HG03571 (cell line): Measurements from ENCODE around the gene STAT2.
"Not testable (repeated sequence)": the region's sequence is repeated elsewhere in the genome, so short reads cannot be mapped to it uniquely, and the experiment has no call there.

Experiments
- ATAC-seq: cut with Tn5 transposase; IDR thresholded peaks from one replicate; pipeline ENCODE4 v1.9.1; 2021; ENCODE audit not compliant: unreplicated experiment

Gene STAT2

DNA sequence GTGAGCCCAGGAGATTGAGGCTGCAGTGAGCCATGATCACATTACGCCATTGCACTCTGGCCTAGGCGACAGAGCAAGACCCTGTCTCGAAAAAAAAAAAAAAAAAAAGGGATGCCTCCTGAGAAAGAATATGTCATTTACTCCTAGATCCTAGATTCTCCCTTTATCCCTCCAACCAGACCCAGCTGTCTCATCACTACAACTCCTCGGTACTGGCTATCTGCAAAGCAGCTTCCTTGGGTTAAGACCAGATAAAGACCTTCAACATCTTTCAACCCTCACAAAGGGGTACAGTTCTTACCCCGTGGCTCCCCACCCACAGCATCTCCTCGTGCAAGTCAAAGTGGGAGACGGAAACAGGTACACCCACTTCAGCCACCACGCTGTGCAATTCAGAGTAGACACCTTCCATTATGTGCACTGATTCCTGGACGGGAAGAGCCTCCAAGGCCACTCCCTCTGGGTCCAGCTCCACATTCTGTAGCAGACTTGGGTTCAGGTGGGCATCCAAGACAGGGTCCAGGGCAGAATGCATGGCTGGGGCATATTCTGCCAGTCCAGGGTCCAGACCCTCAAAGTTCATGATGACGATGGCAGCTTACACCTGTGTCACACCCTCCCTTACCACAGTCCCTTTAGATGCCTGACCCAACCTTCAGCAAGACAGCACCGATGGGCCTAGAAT is 27.3 kb downstream of the STAT2 start:
- ATAC-seq: no peak

DNA sequence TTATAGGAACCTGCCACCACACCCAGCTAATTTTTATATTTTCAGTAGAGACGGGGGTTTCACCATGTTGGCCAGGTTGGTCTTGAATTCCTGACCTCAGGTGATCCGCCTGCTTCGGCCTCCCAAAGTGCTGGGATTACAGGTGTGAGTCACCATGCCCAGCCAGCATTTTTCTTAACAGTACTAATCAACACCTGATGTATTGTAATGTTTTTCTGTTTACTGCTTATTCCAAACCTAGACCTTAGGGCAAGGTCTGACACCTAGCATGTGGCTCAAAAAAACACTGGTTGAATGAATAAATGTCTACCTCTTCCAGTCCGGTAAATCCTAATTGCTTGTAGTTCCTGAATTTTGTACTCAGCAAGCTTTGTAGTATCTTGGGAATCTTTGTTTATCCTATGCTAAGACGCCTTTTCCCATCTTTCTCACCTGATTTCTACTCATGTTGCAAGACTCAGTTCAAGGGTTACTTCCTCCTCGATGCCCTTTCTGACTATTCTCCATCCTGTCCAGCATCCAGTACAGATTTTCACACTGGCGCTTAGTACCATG is 28.9 kb downstream of the STAT2 start:
- no peak for ATAC-seq

DNA sequence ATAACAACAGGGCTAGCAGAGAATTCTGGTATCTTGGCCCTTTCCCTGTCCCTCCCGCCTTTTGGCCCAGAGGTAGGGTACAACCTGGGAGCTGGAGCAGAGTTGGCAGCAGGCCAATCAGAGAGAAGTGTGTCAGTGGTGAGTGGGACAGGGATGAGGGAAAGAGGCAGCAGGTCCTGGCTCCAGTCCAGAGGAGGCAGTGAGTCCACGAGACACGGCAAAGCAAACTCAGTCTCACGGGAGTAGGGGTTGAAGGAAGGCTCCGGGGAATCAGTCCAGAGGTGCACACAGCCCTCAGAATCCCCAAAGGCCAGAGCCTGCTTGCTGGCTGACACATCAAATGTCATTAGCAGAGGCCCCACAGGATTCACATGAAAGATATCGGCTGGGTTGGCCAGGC is 33.4 kb downstream of the STAT2 start:
- ATAC-seq: no peak

DNA sequence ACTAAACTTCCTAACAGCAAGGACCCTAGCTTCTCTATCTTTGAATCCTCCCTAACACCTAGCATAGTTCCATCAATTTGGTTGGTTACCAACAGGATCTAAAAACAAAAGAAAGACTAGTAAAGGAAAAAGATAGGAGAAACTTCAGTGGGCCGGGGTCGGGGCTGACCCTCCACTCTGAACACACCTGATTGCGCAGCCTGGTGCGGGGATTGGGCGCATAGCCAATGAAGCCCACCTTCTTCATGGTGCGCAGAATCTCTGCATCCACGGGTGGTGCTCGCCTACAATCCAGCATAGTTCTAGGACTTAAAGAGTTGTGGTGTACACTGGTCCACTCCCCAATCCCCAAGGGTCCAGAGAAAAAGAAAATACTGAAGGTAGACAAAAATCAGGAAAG is 33.8 kb downstream of the STAT2 start:
- no peak for ATAC-seq

DNA sequence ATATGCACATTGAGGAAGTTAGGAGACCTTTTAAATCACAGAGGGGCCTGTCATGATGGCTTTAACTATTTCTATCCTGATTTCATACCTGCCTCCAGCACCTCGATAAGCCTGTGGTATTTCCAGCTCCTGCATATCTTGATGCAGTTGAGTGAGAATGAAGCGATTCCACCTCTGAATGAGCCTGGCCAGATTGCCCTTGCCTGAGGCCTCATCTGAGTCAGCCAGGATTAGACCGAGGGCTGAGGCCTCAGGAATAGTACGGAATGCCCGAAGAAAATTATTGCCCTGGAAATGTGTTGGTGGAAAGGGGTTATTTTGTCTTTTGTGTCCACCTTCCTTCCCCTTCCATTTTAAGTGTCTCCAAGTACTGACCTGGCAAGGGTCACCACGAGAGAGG is 35.7 kb downstream of the STAT2 start:
- ATAC-seq: no peak

DNA sequence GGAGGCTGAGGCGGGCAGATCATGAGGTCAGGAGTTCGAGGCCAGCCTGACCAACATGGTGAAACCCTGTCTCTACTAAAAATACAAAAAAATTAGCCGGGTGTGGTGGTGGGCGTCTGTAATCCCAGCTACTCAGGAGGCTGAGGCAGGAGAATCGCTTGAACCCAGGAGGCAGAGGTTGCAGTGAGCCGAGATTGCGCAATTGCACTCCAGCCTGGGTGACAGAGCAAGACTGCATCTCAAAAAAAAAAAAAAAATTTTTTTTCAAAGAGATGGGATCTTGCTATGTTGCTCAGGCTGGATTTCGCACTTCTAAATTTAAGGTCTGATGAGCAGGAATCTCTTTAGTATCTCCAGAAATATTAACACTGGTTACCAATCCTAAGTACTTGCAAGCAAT is 38.3 kb downstream of the STAT2 start:
- ATAC-seq: not testable (repeated sequence)

DNA sequence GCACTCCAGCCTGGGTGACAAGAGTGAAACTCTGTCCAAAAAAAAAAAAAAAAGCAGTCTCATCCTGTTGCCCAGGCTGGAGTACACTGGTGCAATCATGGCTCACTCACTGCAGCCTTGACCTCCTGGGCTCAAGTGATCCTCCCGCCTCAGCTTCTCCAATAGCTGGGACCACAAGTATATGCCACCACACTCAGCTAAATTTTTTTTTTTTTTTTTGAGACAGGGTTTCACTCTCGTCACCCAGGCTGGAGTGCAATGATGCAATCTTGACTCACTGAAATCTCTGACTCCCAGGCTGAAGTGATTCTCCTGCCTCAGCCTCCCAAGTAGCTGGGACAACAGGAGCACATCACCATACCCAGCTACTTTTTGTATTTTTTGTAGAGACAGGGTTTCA is 38.9 kb downstream of the STAT2 start:
- no peak for ATAC-seq

DNA sequence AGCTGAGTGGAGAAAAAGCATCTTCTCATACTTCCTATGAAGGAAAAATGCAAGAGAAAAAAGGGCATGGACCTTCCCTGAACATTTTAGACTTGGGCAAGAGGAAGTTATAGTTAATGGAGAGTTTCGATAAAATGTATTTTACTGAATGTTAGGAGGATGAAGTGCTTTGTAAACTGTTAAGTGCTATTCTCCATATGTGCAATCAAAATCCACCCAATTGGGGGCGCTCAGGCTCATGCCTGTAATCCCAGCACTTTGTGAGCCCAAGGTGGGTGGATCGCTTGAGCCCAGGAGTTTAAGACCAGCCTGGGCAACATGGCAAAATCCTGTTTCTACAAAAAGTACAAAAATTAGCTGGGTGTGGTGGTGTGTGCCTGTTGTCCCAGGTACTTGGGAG is 42.2 kb downstream of the STAT2 start:
- ATAC-seq: no peak

DNA sequence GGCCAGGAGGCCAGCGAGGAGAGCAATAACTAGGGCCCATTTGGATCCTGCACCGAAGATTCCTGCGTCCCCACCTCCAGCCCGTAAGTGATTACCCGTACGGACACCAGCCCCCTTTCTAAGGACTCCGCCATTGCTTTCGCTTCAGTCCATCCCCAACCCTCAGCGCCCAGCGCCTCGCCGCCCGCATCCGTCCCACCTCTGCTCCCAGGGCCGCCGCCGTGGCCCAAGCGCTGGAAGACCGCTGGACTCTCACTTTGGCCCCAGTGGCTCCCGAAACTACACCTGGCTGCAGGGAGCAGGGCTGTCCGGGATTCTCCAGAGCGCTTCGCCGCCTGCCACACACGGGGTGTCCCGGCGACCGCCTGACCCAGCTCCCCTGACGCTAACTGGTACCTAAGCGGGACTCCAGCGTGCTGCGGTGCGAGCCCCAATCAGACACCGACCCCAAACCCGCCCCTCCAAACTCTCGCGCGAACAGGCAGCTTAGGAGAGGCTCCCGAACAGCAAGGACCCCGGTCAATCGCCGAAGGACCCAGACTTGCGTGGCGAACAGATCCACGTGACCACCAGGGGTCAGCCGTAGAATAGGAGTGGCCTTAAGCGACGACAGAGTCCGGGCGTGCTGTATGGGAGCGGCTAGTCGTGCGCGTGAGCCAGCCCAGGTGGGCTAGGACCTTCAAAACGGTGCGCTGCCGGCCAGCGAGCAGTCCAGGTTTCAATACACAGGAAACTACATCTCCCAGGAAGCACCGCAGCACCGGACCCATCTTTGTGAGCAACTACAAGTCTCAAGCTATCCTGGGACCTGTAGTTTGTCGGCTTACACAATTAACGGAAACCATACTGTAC is 44.1 kb downstream of the STAT2 start, which contains the start of gene CNPY2:
TSS of gene CNPY2 (minus strand) at position 367 of the 852 bp plus-strand sequence. CDS start 771 bp downstream, outside the sequence.
- ATAC-seq: peak; percentile 80

DNA sequence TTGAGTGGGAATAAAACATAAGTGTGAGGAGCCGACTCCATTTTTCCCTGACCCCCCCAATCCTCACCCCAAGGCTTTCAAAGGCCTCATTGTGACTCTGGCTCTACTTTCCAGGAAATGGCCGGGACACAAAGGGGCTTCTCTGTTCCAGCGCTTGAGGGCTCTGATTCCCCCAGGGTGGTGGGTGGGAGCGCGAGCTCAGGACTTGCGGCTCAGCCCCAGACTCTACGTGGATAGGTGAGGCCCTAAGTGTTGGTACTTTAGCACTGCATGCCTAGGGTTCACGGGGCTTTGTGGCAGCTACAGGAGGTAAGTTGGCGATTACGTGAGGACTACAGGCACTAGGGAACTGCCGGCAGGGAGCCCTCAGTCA is 44.7 kb downstream of the STAT2 start:
- no peak for ATAC-seq

DNA sequence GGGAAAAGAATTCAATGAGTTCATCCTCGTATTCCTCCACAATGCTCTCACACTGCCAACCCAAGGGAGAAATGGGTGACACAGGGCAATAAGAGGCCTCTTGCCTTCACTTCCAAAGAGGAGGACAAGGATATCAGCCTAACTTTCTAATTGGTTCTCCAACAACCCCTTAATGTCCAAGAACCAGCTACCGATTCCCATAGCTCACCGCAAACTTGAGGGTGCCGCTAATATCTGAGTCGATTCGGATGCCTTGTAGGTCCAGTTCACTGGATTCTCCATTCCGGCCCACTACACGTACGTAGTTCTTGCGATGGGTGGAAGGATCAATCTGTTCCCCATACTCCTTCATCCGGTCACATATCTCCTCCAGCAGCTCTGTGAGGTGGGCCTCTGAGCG is 48.9 kb downstream of the STAT2 start:
- no peak for ATAC-seq

DNA sequence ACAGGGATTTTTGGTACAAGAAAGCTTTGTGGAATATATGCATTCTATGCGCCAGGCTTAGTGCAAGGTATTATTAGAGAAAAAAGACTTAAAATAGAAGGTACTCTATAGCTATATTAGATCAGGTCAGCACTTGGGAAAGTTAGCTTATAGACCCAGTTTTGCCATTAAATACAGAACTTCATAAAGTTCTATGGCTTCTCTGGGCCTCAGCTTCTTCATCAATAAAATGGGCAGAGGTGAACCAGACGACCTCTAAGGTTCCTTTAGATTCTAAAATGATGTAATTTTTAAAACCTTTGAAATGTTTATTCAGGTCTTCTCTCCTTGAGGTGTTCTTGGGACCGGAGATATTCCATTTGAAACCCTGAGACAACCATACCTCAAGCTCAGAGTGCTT is 51.2 kb downstream of the STAT2 start:
- no peak for ATAC-seq

DNA sequence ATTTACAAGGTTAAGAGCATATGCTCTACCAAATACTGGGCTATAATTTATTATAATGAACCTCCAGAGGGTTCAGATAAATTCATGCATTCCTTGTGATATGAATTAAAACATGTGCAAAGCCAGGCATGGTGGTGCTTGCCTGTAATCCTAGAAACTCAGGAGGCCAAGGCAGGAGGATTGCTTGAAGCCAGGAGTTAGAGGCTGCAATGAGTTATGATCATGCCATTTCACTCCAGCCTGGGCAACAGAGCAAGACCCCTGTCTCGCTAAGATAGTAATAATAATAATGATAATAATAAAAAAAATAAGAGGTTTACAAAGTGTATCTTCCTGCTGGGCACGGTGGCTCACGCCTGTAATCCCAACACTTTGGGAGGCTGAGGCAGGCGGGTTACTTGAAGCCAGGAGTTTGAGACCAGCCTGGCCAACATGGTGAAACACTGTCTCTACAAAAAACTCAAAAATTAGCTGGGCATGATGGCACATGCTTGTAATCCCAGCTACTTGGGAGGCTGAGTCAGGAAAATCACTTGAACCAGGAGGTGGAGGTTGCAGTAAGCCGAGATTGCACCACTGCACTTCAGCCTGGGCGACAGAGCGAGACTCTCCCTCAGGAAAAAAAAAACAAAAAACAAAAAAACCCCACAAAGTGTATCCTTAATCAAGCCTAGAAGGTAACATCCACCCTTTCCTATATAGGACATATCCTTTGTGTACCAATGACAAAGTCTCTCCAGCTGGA is 52.5 kb downstream of the STAT2 start:
- no peak for ATAC-seq

DNA sequence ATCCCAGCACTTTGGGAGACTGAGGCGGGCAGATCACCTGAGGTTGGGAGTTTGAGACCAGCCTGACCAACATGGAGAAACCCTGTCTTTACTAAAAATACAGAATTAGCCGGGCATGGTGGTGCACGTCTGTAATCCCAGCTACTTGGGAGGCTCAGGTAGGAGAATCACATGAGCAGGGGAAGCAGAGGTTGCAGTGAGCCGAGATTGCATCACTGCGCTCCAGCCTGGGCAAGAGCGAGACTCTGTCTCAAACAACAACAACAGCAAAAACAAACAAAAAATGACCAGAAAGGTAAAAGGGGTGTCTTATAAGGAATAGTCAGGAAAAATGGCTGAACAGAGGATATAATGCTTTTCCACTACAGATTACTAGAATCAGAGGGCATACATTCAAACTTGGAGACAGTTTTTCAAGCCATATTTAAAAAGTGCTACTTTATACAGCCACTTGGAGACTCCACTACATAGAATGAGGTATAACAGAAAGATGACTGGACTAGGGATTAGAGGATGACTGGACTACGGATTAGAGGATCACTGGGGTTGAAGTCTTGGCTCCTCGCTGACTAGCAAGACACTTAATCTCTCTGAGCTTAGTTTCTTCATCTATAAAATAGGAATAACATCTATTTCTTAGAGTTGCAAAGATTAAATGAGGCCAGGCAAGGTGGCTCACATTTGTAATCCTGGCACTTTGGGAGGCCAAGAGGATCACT is 54.9 kb downstream of the STAT2 start:
- ATAC-seq: no peak

DNA sequence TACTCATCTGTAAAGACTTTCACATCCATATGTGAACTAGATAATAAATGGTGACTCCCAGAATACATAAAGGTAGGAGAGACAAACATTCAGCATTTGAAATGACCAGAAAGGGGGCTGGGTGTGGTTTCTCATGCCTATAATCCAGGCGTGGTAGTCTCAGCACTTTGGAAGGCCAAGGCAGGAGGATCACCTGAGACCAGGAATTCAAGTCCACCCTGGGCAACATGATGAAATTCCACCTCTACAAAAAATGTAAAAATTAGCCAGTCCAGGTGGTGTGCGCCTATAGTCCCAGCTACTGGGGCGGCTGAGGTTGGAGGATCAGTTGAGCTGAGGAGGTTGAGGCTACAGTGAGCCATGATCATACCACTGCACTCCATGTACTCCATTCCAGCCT is 55.6 kb downstream of the STAT2 start:
- ATAC-seq: no peak

DNA sequence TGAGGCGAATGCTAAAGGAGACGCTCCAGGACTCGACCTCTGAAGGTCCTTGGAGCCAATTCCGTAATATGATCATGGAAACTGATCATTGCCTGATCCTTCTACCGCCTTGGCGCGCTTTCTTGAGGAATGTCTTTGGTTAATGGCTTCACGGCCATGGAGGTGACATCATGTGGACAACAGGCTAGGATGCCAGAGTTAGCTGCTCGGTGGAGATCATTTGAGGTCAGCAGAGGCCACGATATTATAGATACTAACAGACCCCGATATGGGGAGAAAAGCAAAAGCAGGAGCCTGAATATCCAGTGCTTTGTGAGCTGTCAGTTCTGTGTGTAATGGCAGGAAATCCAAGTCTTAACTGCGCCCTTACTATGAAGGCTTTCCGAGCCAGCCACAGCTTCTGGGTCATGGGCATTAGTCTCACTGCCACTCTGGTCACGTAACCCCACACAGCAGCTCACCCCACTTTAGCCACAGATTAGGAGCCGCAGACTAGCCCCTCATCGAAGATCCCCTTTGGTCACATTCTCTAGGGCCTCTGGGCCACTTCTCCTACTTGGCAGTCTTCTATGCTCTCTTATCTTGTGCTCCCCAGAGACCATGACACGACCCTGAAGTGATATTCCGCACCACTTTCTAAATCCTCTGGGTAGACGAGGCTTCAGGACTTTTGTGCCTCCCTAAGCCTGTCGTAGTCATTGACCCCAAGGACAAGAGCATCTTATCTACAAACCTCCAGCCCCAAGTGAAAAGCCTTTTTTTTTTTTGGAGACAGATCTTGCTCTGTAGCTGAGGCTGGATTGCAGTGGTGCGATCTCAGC is 59.1 kb downstream of the STAT2 start:
- no peak for ATAC-seq

DNA sequence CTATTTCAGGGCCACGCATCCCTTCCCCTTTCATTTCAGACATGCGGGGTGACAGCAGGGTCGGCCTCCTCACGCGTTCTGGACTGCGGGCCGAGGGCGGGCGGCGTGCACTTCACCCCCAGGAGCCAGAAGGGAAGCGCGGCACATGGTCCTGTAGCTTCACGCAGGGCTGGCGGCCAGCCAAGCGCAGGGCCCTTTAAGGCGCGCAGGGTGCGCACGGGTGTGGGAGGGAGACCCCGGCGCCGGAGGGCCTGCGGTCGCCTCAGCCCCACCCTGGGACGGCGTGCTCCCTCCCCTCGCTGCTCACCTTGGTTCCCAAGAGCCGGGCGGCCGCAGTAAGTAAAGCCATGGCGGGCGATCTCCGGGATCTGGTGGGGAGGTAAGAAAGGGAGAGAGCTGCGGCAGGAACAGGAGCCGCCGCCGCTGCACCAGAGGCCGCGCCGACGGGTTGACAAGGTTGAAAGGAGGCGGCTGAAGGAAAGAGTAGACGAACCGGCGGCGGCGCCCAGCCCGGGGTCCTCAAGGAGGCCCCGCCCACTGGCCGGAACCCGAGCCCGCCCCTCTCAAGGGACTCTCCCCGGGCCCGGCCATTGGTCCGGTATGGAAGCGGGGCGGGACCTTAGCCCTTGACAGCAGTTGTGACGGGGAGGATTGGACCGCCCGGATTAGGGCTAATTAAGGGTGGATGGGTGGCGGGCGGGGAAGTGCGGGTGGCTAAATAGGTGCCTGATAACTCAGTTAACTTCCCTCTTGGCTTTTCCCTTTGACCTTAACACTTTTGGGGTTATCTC is 59.9 kb downstream of the STAT2 start, which contains the start of gene CS:
TSS of gene CS (minus strand) at position 478 of the 791 bp plus-strand sequence. CDS start at position 349, 129 bp downstream.
- ATAC-seq: peak; percentile 91

DNA sequence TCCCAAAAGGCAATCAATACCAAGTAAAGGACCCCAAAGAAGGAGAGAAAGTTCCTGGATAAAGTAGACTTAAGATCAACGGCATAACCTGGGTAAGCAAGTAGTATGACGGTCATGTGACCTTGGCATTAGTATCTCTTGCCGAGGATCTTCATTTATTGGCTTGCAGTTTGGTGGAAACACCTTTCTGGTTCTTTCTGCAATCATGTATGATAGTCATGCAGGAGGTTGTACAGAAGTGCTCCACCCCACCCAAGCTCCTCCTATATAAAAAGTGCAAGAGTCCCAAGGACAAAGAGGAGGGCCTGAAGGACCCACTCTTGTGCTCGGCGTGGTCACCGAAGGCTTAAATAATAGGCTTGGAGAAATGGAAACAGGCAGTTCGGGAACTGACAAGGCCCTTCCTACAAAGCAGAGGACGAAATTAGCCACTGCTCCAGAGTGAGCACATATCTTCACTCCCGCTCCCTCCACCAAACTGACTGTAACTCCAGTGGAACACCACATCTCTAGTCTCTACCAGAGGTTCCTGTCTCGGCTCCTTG is 60.5 kb downstream of the STAT2 start:
- ATAC-seq: peak; percentile 6

DNA sequence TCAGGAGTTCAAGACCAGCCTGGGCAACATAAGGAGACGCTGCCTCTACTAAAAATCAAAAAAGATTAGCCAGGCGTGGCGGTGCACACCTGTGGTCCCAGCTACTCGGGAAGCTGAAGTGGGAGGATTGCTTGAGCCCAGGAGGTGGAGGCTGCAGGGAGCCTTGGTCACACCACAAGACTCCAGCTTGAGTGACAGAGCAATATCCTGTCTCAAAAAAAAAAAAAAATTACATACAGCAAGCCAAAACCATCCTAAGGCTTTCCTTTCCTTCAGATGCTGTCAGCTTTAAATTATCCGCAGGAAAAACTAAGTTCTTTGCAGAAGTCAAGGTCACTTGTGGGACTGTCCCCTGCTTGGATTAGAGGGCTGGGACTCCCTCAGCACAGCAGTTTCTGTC is 61.1 kb downstream of the STAT2 start:
- ATAC-seq: no peak
